ENCODE data around the gene IFI27. TPM values are rescaled to one million over a fixed set of nuclear protein-coding genes. Genes with fewer than 3 reads are reported as not detected.

IFI27 gene
- total RNA-seq, 1 experiment from 2014 or later = 1.5 TPM

DNA sequence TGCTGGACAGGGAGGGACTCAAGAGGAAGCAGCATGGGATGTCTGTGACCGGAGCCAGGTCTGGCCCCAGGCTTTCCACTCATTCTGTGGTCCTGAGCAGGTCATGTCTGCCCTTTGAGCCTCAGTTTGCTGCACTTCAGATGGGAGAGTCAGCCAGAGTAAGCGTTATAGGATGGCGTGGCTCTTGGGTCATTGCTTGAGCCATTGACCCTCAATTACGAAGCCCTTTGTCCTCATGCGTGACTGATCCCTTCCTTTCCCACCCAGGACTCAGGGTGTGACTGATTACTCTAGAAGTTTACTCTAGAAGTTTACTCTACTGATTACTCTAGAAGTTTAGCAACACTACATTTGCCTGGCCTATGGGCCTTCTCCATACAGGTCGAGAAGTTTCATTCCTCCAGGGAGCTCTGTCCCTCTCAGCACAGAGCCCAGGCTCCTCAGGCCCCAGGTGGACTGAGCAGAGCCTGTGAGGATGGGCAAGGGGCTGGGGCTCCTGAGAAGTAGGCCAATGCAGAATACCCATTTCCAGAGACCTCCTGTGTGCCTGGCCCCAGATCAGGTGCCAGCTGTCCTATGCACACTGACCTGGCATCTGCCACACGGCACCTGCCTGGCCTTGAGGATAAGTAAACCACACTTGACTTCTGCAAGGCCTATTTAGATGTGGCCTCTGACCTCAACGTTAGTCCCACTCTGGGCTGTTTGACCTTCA, 7.6 kb upstream of the IFI27 start:
- no peak for DNase-seq (ENCODE audit: low read depth)

DNA sequence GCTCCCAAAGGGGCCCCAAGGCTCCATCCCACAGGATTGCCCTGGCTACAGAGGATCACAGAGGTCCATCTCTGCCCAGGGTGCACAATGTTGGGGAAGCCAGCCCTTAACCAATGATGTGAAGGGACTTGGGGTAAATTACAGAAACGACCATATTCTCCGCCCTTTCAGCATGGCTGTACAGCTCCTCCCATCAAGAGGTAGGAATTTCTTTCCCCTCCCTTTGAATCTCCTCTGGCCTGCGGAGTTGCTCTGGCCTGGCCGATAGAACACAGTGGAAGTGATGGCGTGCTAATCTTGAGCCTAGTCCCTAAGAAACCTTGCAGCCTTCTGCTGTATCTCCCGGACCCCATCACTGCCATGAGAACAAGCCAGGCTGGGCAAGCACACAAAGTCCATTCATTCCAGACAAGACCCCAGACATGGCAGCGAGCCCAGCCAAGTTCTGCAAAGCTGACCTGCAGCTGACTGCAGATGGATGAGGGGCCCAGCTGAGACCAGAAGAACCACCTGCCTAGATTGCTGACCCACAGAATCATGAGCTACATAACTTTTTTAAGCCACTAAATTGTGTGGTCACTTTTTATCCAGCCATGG, 6.9 kb upstream of the IFI27 start:
- no peak for DNase-seq (ENCODE audit: low read depth)

- no peak for DNase-seq (ENCODE audit: low read depth)
Observed at GRCh38 chr14:94104731-94105130, 5.8 kb upstream of the IFI27 start.

DNA sequence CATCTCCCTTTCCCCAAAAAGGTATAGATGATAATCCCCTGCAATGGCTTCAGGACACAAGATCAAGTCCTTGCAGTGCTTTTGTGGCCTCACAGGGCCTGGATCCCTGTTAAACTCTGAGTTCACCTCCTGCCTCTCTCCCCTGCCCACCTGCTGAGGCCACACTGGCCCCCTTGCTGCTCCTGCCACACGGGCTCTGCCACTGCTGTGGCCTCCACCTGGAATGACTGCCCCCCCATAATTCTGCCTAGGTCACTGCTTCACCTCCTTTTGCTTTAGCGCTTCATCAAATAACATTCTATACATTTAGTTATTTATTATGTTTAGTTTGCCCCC, 653 bp upstream of the IFI27 start:
- no peak for DNase-seq (ENCODE audit: low read depth)

DNA sequence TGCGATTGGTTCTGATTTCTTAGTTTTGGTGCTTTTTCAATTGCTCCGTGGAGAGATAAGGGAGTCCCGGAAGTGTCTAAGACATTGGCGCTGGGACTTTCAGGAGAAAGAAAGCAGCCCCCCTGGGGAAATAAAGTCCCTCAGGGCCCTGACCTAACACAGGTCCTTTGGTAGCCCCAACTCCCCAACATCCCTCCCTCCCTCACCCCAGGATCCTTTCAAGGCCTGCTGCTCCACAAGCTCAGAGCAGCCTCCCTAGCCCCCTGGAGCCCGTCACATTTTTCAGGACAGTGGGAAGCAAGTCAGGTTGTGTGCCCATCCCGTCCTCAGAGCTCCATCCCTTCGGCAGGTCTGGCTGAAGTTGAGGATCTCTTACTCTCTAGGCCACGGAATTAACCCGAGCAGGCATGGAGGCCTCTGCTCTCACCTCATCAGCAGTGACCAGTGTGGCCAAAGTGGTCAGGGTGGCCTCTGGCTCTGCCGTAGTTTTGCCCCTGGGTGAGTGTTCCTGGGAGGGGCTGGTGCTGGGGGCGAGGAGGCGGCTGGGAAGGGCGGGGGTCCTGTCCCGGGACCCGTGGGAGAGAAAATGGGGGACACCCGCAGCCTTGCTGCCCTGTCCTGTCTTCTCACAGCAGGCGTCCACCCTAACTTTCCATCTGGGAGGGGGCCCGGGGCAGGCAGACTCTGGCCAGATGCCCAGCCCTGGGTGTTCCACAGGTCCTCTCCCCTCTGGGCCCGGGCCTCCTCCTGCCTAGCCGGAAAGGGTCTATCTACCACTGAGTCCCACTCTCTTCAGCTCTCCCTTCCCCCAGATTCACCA, 950 bp downstream of the IFI27 start:
- no peak for DNase-seq (ENCODE audit: low read depth)

DNA sequence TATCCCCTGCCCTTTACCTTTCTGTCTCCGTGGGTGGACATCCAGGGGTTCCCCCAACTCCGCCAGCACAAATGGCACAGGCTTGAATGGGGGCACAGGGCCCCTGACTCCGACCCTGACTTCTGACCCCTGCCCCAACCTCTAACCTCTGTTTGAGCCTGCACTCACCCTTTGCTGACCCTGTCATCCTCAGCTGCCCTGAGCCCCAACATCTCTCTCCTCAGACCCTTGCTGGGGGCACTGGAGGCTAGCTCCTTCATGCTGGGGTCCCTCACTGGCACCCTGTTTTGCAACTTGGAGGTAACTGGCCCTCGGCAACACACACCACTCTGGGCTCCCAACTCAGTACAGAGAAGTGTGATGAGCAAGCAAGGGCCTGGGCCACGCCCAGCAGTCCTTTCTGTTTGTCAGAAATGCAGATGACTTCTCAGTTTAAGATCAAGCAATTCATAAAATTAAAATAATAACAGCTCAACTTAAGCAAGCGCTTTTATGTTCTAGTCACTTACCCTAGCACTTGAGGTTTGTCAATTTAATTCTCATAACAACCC, 2.1 kb downstream of the IFI27 start:
- no peak for DNase-seq (ENCODE audit: low read depth)

DNA sequence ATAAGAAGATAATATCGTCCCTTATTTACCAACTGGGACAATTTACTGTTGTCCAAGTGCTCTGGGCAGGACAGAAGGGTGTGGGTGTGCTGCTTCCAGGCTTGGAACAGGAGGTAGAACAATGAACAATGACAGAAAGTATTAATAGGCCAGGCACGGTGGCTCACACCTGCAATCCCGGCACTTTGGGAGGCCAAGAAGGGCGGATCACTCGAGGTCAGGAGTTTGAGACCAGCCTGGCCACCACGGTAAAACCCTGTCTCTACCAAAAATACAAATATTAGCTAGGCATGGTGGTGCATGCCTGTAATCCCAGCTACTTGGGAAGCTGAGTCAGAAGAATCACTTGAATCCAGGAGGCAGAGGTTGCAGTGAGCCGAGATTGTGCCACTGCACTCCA, 2.5 kb downstream of the IFI27 start:
- DNase-seq (ENCODE audit: low read depth) = no peak

DNA sequence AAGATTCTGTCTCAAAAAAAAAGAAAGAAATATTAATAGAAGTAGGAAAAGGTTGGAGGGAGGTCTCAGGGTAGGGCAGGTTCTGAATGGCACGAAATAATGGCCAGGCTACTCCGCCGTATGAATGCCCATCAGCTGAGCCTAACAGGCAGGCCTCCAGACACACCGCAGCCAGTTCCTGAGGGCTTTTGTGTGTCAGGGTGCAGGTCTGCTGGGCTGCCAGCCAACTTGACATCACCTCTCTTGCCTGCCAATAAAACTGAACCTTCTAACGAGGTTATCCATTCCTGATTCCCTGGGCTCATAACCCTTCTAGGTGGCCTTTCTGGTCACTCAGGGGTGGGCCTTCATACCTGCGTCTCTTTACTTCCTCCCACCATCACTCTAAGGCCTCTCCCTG, 3.0 kb downstream of the IFI27 start:
- DNase-seq (ENCODE audit: low read depth) = no peak

DNA sequence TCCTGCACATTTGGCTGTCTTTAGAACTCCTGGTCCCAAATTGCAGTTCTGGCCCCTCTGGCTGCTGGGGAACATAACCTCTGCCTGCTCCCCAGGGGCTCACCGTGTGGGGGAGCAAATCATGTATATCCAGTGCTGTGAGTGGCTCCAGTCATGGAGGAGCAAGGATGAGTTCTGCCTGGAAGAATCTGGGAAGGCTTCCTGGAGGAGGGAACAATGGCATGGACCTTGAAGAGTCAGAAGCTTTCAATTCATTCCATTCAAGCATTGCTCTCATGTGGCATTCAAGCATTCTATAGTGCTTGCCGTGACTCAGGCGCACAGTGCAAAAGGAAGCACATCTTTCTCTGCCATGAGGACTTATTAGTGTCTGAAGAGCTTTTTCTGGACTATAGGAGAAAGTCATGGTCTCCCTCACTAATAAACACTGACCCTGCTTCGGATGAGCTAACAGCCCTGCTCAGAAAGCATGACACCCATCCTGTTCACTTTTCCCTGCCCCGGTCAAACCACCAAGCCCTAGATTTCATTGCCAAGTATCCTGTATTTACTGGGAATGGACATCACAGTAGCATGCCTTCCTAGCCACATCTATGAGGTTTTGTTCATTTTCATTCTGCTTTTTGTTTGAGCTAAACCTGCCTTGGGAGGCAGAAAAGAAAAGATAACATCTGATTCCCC, 3.5 kb downstream of the IFI27 start:
- DNase-seq (ENCODE audit: low read depth) = no peak

- no peak for DNase-seq (ENCODE audit: low read depth)
Observed at GRCh38 chr14:94114589-94115057, 4.1 kb downstream of the IFI27 start.

GRCh38 chr14:94115058-94115591, 4.6 kb downstream of the IFI27 start:
- DNase-seq (ENCODE audit: low read depth) = no peak

DNA sequence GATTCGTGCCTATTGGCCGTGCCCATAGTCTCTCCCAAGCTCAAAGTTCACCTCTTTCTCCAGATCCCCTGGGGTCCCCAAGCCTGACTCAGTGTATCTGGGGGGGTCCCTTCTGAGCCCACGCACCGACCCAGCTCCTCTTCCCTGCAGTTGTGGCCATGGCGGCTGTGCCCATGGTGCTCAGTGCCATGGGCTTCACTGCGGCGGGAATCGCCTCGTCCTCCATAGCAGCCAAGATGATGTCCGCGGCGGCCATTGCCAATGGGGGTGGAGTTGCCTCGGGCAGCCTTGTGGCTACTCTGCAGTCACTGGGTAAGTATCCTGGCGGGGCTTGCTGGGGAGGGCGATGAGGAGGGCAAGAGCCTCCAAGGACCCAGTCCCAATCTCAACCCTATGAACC, 5.1 kb downstream of the IFI27 start:
- no peak for DNase-seq (ENCODE audit: low read depth)

DNA sequence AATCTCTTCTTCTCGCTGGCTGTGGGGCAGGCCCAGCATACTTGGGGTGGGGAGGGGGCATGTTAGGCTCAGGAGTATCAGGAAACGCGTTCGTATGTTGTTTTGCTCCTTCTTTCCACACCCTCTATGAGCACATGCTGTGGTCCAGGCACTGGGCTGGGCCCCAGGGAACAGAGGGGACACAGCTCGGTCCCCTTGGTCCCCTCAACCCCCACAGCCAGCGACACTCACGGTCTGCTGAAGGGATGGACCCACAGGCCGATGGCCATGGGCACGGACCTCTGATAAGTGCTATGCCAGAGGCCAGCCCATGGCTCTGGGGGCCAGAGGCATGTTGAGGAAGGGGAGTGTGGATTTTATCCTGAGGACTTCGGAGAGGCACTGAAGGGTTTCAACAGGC, 6.2 kb downstream of the IFI27 start:
- DNase-seq (ENCODE audit: low read depth) = no peak

DNA sequence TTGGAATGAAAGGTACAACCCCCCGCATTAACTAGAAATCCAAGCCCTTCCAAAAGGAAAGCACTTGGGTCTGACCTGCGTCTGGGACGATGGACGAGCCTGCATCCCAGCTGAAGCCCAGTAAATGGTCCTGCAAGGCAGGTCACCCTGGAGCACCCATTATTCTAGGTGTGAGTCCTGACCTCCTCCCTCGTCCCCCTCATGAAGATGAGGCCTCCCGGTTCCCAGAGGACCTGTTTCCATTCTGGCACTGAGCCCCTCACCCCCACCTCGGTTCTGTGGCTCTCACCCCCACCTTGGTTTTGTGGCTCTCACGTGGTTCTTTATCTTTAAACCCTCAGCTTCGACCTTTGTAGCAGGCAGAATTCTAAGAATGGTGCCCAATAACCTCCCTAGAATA, 7.3 kb downstream of the IFI27 start:
- no peak for DNase-seq (ENCODE audit: low read depth)

GRCh38 chr14:94119071-94119470, 8.5 kb downstream of the IFI27 start:
- no peak for DNase-seq (ENCODE audit: low read depth)

GRCh38 chr14:94120667-94121340, 10.3 kb downstream of the IFI27 start:
- DNase-seq (ENCODE audit: low read depth) = peak; percentile 29

- DNase-seq (ENCODE audit: low read depth) = no peak
Observed at GRCh38 chr14:94121485-94121884, 10.9 kb downstream of the IFI27 start.

GRCh38 chr14:94122438-94122837, 11.9 kb downstream of the IFI27 start:
- no peak for DNase-seq (ENCODE audit: low read depth)

GRCh38 chr14:94123296-94123695, 12.8 kb downstream of the IFI27 start:
- no peak for DNase-seq (ENCODE audit: low read depth)

GRCh38 chr14:94123868-94124267, 13.3 kb downstream of the IFI27 start:
- no peak for DNase-seq (ENCODE audit: low read depth)

All from LHCN-M2 (cell line).